Smooth muscle cell (in vitro differentiated cells): ENCODE data around the gene FILIP1L. TPM values are rescaled to one million over a fixed set of nuclear protein-coding genes. Genes with fewer than 3 reads are reported as not detected.
A peak's percentile ranks its signal among the peaks of the same experiment; 100 is the strongest.

Source experiments
- DNase-seq: peaks from one replicate; lab custom pipeline; 2025; ENCODE audit not compliant: unreplicated experiment; lab: John Stamatoyannopoulos, UW
- H2AFZ ChIP-seq: fragments of 200-600 bp; sonication (generic); 2 replicates; pipeline ENCODE4 v1.6.0; 2016; ENCODE audit warnings: antibody characterized with exemption, low read depth, mild to moderate bottlenecking
- H3F3A ChIP-seq: fragments of 200-600 bp; sonication (generic); 2 replicates; pipeline ENCODE4 v1.6.0; 2017; ENCODE audit warnings: antibody characterized with exemption, low read depth
- H3K27ac ChIP-seq: fragments of 200-600 bp; sonication (generic); 2 replicates; pipeline ENCODE4 v1.5.1; 2016; ENCODE audit warnings: low read depth, mild to moderate bottlenecking
- H3K27me3 ChIP-seq: fragments of 200-600 bp; sonication (generic); 2 replicates; pipeline ENCODE4 v1.6.1; 2016; ENCODE audit warnings: low read depth, mild to moderate bottlenecking
- H3K36me3 ChIP-seq: fragments of 200-600 bp; sonication (generic); 2 replicates; pipeline ENCODE4 v1.5.1; 2016; ENCODE audit warnings: low read depth
- H3K4me1 ChIP-seq: fragments of 200-600 bp; sonication (generic); 2 replicates; pipeline ENCODE4 v1.5.1; 2016; ENCODE audit warnings: low read depth
- H3K4me2 ChIP-seq: fragments of 200-600 bp; sonication (generic); 2 replicates; pipeline ENCODE4 v1.6.0; 2016; ENCODE audit warnings: mild to moderate bottlenecking
- H3K4me3 ChIP-seq: fragments of 200-600 bp; sonication (generic); 2 replicates; pipeline ENCODE4 v1.5.1; 2016; ENCODE audit warnings: mild to moderate bottlenecking
- H3K79me2 ChIP-seq: fragments of 200-600 bp; sonication (generic); 2 replicates; pipeline ENCODE4 v1.6.0; 2016; ENCODE audit warnings: low read depth, mild to moderate bottlenecking
- H3K9ac ChIP-seq: fragments of 200-600 bp; sonication (generic); 2 replicates; pipeline ENCODE4 v1.6.0; 2016; ENCODE audit warnings: low read depth
- H3K9me3 ChIP-seq: fragments of 200-600 bp; sonication (generic); replicated peaks from 2 replicates; pipeline ENCODE4 v1.5.1; 2016; ENCODE audit warnings: low read depth
- H4K20me1 ChIP-seq: fragments of 200-600 bp; sonication (generic); 2 replicates; pipeline ENCODE4 v1.6.0; 2016; ENCODE audit warnings: low read depth
- CTCF ChIP-seq: fragments of 200-600 bp; sonication (generic); IDR thresholded peaks from 2 replicates; pipeline ENCODE4 v1.5.1; 2017; ENCODE audit warnings: borderline replicate concordance, mild to moderate bottlenecking, antibody characterized with exemption; ENCODE audit not compliant: insufficient read depth, poor library complexity, severe bottlenecking
- WGBS: methylation state at CpG from one replicate; pipeline ENCODE4 v1.1.7; 2016; ENCODE audit warnings: low lambda C conversion rate; 5-methylcytosine and 5-hydroxymethylcytosine counted together
- polyA plus RNA-seq: library from polyadenylated mRNA; unstranded; fragments of >200 nt; fragmentation: Nextera tagmentation; extraction: Ambion mirVana; gene quantifications from 2 replicates; pipeline ENCODE4 v1.2.1, GENCODE V29; 2016
- total RNA-seq: library from RNA; depleted of rRNA; stranded (reverse); fragments of >200 nt; gene quantifications from 2 replicates; pipeline ENCODE4 v1.2.3, GENCODE V29; 2014

The FILIP1L gene
- total and polyA plus RNA-seq, 2 experiments from 2014 or later, result 56.2 to 104 TPM

GRCh38 chr3:99866261-99866761 is 248.0 kb downstream of the FILIP1L start:
- H3K4me2 ChIP-seq, result peak overlapping the region; percentile 60
- H3K27ac ChIP-seq, result peak overlapping the region; percentile 98
- no peaks in the 10 kb centered on the region for H3K27me3 ChIP-seq
- H4K20me1 ChIP-seq, result peaks cover 94% of the 10 kb centered on the region
- H3K79me2 ChIP-seq, result peaks cover 100% of the 10 kb centered on the region
- no peak overlapping the region for H2AFZ ChIP-seq
- H3K9ac ChIP-seq, result peak overlapping the region; percentile 2
- H3K36me3 ChIP-seq, result no peaks in the 10 kb centered on the region
- 39% methylated on average over 3 of the region's 3 CpGs for WGBS
- no peak for TF ChIP-seq CTCF
- peaks cover 30% of the 10 kb centered on the region for H3F3A ChIP-seq
- no peak for DNase-seq
- no peaks in the 10 kb centered on the region for H3K9me3 ChIP-seq
- peaks cover 39% of the 10 kb centered on the region for H3K4me1 ChIP-seq
- no peak overlapping the region for H3K4me3 ChIP-seq

GRCh38 chr3:99865321-99865720 is 249.0 kb downstream of the FILIP1L start:
- 90% methylated on average over 1 of the region's 1 CpG for WGBS
- H3K4me1 ChIP-seq, result peaks cover 40% of the 10 kb centered on the region

GRCh38 chr3:99864289-99864688 is 250.0 kb downstream of the FILIP1L start:
- H3K79me2 ChIP-seq, result peaks cover 89% of the 10 kb centered on the region
- H3K27ac ChIP-seq, result peak overlapping the region; percentile 98
- DNase-seq, result no peak
- H4K20me1 ChIP-seq, result peaks cover 74% of the 10 kb centered on the region
- H3K4me3 ChIP-seq, result no peak overlapping the region
- no peak for TF ChIP-seq CTCF
- H2AFZ ChIP-seq, result no peak overlapping the region
- peak overlapping the region; percentile 24 for H3K4me2 ChIP-seq
- WGBS, result 100% methylated on average over 2 of the region's 2 CpGs
- peaks cover 43% of the 10 kb centered on the region for H3F3A ChIP-seq
- H3K36me3 ChIP-seq, result no peaks in the 10 kb centered on the region
- H3K27me3 ChIP-seq, result no peaks in the 10 kb centered on the region
- no peaks in the 10 kb centered on the region for H3K9me3 ChIP-seq
- peaks cover 44% of the 10 kb centered on the region for H3K4me1 ChIP-seq
- no peak overlapping the region for H3K9ac ChIP-seq

More at GRCh38 chr3:99865321-99865720, 249.0 kb downstream of the FILIP1L start:
- no peaks in the 10 kb centered on the region for H3K36me3 ChIP-seq
- H3K9me3 ChIP-seq, result no peaks in the 10 kb centered on the region
- H3F3A ChIP-seq, result peaks cover 39% of the 10 kb centered on the region
- TF ChIP-seq CTCF, result no peak
- no peak for DNase-seq
- no peak overlapping the region for H3K4me3 ChIP-seq
- peak overlapping the region; percentile 24 for H3K4me2 ChIP-seq
- H3K79me2 ChIP-seq, result peaks cover 95% of the 10 kb centered on the region
- H3K27me3 ChIP-seq, result no peaks in the 10 kb centered on the region
- H4K20me1 ChIP-seq, result peaks cover 84% of the 10 kb centered on the region
- no peak overlapping the region for H2AFZ ChIP-seq
- peak overlapping the region; percentile 98 for H3K27ac ChIP-seq
- H3K9ac ChIP-seq, result no peak overlapping the region

- Histone ChIP-seq H2AFZ (no peak overlapping the region), H3K4me1 (peaks cover 39% of the 10 kb centered on the region), H3K27me3 (no peaks in the 10 kb centered on the region), H3K36me3 (no peaks in the 10 kb centered on the region), H3K79me2 (peaks cover 89% of the 10 kb centered on the region), H4K20me1 (peaks cover 67% of the 10 kb centered on the region), H3K4me2 (no peak overlapping the region), H3K9ac (no peak overlapping the region), H3K4me3 (no peak overlapping the region), H3K9me3 (no peaks in the 10 kb centered on the region), H3F3A (peaks cover 45% of the 10 kb centered on the region), H3K27ac (peak overlapping the region; percentile 98)
- WGBS, result 94% methylated on average over 2 of the region's 2 CpGs
- DNase-seq, result no peak
- no peak for TF ChIP-seq CTCF
These were observed 250.7 kb downstream of the FILIP1L start for GRCh38 chr3:99863588-99863987.
